ENCODE data around the gene SPX. TPM values are rescaled to one million over a fixed set of nuclear protein-coding genes. Genes with fewer than 3 reads are reported as not detected.

SPX gene
- total RNA-seq, 4 donors from 2014 or later: not detected

GRCh38 chr12:21558100-21558679 lies 32.1 kb downstream of the SPX start:
- no peak for DNase-seq
- Histone ChIP-seq H3K36me3 (no peaks in the 10 kb centered on the region), H3K4me1 (no peaks in the 10 kb centered on the region), H3K4me3 (no peak overlapping the region), H3K27ac (no peak overlapping the region), H3K27me3 (no peaks in the 10 kb centered on the region), H3K9me3 (no peaks in the 10 kb centered on the region)
- TF ChIP-seq, protein P1, sequence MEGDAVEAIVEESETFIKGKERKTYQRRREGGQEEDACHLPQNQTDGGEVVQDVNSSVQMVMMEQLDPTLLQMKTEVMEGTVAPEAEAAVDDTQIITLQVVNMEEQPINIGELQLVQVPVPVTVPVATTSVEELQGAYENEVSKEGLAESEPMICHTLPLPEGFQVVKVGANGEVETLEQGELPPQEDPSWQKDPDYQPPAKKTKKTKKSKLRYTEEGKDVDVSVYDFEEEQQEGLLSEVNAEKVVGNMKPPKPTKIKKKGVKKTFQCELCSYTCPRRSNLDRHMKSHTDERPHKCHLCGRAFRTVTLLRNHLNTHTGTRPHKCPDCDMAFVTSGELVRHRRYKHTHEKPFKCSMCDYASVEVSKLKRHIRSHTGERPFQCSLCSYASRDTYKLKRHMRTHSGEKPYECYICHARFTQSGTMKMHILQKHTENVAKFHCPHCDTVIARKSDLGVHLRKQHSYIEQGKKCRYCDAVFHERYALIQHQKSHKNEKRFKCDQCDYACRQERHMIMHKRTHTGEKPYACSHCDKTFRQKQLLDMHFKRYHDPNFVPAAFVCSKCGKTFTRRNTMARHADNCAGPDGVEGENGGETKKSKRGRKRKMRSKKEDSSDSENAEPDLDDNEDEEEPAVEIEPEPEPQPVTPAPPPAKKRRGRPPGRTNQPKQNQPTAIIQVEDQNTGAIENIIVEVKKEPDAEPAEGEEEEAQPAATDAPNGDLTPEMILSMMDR (IDR thresholded peaks at IDR 0.05): no peak
- TF ChIP-seq POLR2A (IDR thresholded peaks at IDR 0.05): no peak

GRCh38 chr12:21559855-21560569 lies 33.9 kb downstream of the SPX start:
- no peak overlapping the region for H3K27ac ChIP-seq
- H3K4me1 ChIP-seq: no peaks in the 10 kb centered on the region
- no peak overlapping the region for H3K4me3 ChIP-seq
- H3K27me3 ChIP-seq: no peaks in the 10 kb centered on the region
- H3K9me3 ChIP-seq: no peaks in the 10 kb centered on the region
- TF ChIP-seq, protein P1 (IDR thresholded peaks at IDR 0.05): no peak
- no peak for TF ChIP-seq POLR2A (IDR thresholded peaks at IDR 0.05)
- H3K36me3 ChIP-seq: no peaks in the 10 kb centered on the region
- DNase-seq: no peak

- no peak for DNase-seq
- H3K36me3 ChIP-seq: no peaks in the 10 kb centered on the region
These were observed 35.1 kb downstream of the SPX start for GRCh38 chr12:21561158-21561557.

GRCh38 chr12:21562859-21563258 lies 36.8 kb downstream of the SPX start:
- Histone ChIP-seq H3K36me3 (no peaks in the 10 kb centered on the region), H3K4me1 (no peaks in the 10 kb centered on the region), H3K27ac (no peak overlapping the region), H3K27me3 (no peaks in the 10 kb centered on the region), H3K4me3 (no peak overlapping the region), H3K9me3 (no peaks in the 10 kb centered on the region)
- DNase-seq: no peak
- TF ChIP-seq, protein P1 (IDR thresholded peaks at IDR 0.05): no peak
- TF ChIP-seq POLR2A (IDR thresholded peaks at IDR 0.05): no peak

More at GRCh38 chr12:21561158-21561557, 35.1 kb downstream of the SPX start:
- Histone ChIP-seq H3K27ac (no peak overlapping the region), H3K4me3 (no peak overlapping the region), H3K27me3 (no peaks in the 10 kb centered on the region), H3K4me1 (no peaks in the 10 kb centered on the region), H3K9me3 (no peaks in the 10 kb centered on the region)
- TF ChIP-seq POLR2A (IDR thresholded peaks at IDR 0.05): no peak

DNA sequence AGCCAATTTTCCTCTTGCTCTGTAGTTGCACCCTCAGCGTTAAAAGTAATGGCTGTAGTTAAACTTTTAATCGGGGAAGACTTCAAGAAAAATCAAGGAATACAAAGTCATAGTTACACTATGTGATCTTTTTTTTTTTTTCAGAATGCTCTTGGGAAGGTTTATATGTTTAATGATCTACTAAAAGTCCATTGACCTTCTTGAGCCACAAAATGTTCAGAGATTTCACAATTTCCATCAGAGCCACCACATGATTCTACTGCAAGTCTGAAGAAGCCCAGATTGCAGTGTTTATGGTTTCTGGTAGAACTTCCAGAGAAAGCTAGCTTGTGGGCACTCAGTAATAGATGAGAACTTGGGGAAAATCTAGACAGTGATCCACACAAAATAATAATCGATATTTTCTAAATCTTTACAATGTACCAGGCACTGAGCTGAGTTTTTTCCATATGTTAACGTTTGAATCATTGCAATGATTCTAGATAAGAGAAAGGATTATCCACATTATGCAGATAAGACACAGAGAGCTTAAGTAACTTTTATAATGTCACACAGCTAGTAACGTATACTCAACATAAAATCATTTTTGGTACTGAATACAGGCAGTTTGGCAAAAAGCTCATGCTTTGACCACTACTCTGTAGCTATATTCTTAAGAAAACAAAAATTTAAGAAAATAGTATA lies 40.3 kb downstream of the SPX start:
- Histone ChIP-seq H3K9me3 (no peaks in the 10 kb centered on the region), H3K36me3 (no peaks in the 10 kb centered on the region), H3K27ac (no peak overlapping the region), H3K27me3 (no peaks in the 10 kb centered on the region), H3K4me3 (no peak overlapping the region), H3K4me1 (no peaks in the 10 kb centered on the region)
- TF ChIP-seq, protein P1 (IDR thresholded peaks at IDR 0.05): no peak
- no peak for TF ChIP-seq POLR2A (IDR thresholded peaks at IDR 0.05)
- no peak for DNase-seq

DNA sequence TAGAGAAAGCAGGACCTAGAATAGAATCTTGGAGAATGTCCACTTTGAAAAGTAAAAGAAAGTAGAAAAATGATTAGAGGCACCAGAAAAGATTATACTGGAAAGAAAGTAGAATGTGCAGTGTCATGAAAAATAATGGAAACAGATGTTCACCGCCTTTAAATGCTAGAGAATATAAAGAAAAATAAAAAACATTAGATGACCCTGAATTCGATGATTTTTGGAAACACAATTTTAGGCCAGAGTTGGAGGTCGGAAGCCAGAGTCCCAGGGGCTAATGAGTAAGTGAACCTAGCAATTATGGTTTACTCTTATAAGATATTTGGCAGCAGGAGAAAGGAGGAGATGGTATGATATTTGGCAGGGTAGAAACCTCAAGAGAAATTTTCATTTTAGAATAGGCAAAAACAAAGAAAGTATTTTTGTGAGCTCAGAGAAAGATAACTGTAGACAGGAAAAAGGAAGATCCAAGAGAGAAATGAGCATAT lies 40.9 kb downstream of the SPX start:
- Histone ChIP-seq H3K36me3 (no peaks in the 10 kb centered on the region), H3K4me3 (no peak overlapping the region), H3K27ac (no peak overlapping the region), H3K4me1 (no peaks in the 10 kb centered on the region), H3K9me3 (no peaks in the 10 kb centered on the region), H3K27me3 (no peaks in the 10 kb centered on the region)
- TF ChIP-seq, protein P1 (IDR thresholded peaks at IDR 0.05): no peak
- no peak for TF ChIP-seq POLR2A (IDR thresholded peaks at IDR 0.05)
- DNase-seq: no peak

Measured in Peyer's patch (tissue), 4 donors.